Measurements from ENCODE around the gene CHAT.

DNA sequence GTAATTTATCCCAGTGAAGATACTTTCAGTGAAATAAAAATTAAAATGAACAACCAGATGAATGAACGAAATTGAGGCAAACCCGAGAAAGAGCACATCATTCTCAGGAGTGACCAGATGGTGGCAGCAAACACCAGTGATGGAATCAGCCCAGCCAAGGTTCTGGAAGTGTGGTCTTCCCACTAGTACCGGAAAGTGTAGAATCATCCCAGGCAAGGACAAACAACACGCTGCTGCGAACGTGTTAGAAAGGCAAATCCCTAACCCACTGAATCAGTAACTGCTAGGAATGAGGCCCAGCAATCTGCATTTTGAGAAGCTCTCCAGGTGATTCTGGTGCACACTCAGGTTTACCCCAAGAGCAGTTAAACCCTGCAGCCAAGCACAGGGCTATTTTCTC is 19.2 kb upstream of the CHAT start:
- TF ChIP-seq, protein P1, sequence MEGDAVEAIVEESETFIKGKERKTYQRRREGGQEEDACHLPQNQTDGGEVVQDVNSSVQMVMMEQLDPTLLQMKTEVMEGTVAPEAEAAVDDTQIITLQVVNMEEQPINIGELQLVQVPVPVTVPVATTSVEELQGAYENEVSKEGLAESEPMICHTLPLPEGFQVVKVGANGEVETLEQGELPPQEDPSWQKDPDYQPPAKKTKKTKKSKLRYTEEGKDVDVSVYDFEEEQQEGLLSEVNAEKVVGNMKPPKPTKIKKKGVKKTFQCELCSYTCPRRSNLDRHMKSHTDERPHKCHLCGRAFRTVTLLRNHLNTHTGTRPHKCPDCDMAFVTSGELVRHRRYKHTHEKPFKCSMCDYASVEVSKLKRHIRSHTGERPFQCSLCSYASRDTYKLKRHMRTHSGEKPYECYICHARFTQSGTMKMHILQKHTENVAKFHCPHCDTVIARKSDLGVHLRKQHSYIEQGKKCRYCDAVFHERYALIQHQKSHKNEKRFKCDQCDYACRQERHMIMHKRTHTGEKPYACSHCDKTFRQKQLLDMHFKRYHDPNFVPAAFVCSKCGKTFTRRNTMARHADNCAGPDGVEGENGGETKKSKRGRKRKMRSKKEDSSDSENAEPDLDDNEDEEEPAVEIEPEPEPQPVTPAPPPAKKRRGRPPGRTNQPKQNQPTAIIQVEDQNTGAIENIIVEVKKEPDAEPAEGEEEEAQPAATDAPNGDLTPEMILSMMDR (IDR thresholded peaks at IDR 0.05), result peak; percentile 71 to 83 (median 82)
- TF ChIP-seq POLR2A (IDR thresholded peaks at IDR 0.05), result no peak

All from adrenal gland (tissue), 5 donors.